PC-9 (cell line): ENCODE measurements around the gene MVP.

ENCODE experiments used
- CTCF ChIP-seq: fragments of 200-600 bp; sonication (generic); conservative IDR thresholded peaks from 2 replicates; pipeline ENCODE4 v1.6.1; 2017; ENCODE audit warnings: mixed run types, antibody characterized with exemption, mild to moderate bottlenecking, moderate library complexity
- EZH2 ChIP-seq: fragments of 200-600 bp; sonication (generic); IDR thresholded peaks from 2 replicates; pipeline ENCODE4 v1.8.0; 2017; ENCODE audit warnings: antibody characterized with exemption, low read depth

- TF ChIP-seq EZH2, result no peak
- no peak for TF ChIP-seq CTCF
Observed at GRCh38 chr16:29812754-29813643, 7.3 kb upstream of the MVP start.
